Neural cell (in vitro differentiated cells): Measurements from ENCODE around the gene ERBB4. TPM values are rescaled to one million over a fixed set of nuclear protein-coding genes. Genes with fewer than 3 reads are reported as not detected.
A peak's percentile ranks its signal among the peaks of the same experiment; 100 is the strongest.

Experiments
- H2AFZ ChIP-seq: fragments of 200-600, 300-800 bp; sonication (generic), shearing (Covaris generic); 2 replicates; pipeline ENCODE4 v1.6.0; 2014; ENCODE audit warnings: low read depth, mild to moderate bottlenecking, antibody characterized with exemption, low read length, moderate library complexity
- H3F3A ChIP-seq: fragments of 200-600 bp; shearing (Covaris generic); 2 replicates; pipeline ENCODE4 v1.6.1; 2016; ENCODE audit warnings: mild to moderate bottlenecking, moderate library complexity, mixed read lengths, antibody characterized with exemption, low read length; ENCODE audit not compliant: insufficient read depth, poor library complexity, severe bottlenecking
- H3K27ac ChIP-seq: fragments of 200-600, 300-800 bp; sonication (generic), shearing (Covaris generic); 2 replicates; pipeline ENCODE4 v1.5.1; 2014; ENCODE audit warnings: mild to moderate bottlenecking, low read length, moderate library complexity
- H3K27me3 ChIP-seq: fragments of 300-800, 200-600 bp; sonication (generic), shearing (Covaris generic); 2 replicates; pipeline ENCODE4 v1.6.0; 2014; ENCODE audit warnings: mild to moderate bottlenecking, low read depth, low read length, moderate library complexity; ENCODE audit not compliant: insufficient read depth
- H3K36me3 ChIP-seq: fragments of 300-800, 200-600 bp; sonication (generic), shearing (Covaris generic); 2 replicates; pipeline ENCODE4 v1.5.1; 2014; ENCODE audit warnings: mild to moderate bottlenecking, antibody characterized with exemption, low read length, moderate library complexity; ENCODE audit not compliant: insufficient read depth
- H3K4me2 ChIP-seq: fragments of 300-800, 200-600 bp; sonication (generic), shearing (Covaris generic); 2 replicates; pipeline ENCODE4 v1.6.0; 2014; ENCODE audit warnings: mild to moderate bottlenecking, low read length
- H3K4me3 ChIP-seq: fragments of 300-800, 200-600 bp; sonication (generic), shearing (Covaris generic); 2 replicates; pipeline ENCODE4 v1.5.1; 2014; ENCODE audit warnings: mild to moderate bottlenecking, low read length, moderate library complexity
- H3K79me2 ChIP-seq: fragments of 200-600 bp; shearing (Covaris generic); replicated peaks from 2 replicates; pipeline ENCODE4 v1.6.0; 2014; ENCODE audit warnings: mild to moderate bottlenecking, low read length, moderate library complexity; ENCODE audit not compliant: insufficient read depth
- H3K9ac ChIP-seq: fragments of 300-800, 200-600 bp; sonication (generic), shearing (Covaris generic); 2 replicates; pipeline ENCODE4 v1.6.1; 2016; ENCODE audit warnings: mild to moderate bottlenecking, low read length, mixed read lengths
- H3K9me2 ChIP-seq: fragments of 200-600 bp; shearing (Covaris generic); 2 replicates; pipeline ENCODE4 v1.6.1; 2016; ENCODE audit warnings: mild to moderate bottlenecking, low read length, mixed read lengths; ENCODE audit not compliant: insufficient read depth
- H3K9me3 ChIP-seq: fragments of 200-600, 300-800 bp; sonication (generic), shearing (Covaris generic); 2 replicates; pipeline ENCODE4 v1.6.1; 2016; ENCODE audit warnings: mild to moderate bottlenecking, mixed run types, low read length, moderate library complexity, mixed read lengths
- H4K20me1 ChIP-seq: fragments of 200-600 bp; shearing (Covaris generic); 2 replicates; pipeline ENCODE4 v1.6.1; 2016; ENCODE audit warnings: mild to moderate bottlenecking, mixed run types; ENCODE audit not compliant: insufficient read depth
- EP300 ChIP-seq: fragments of 450-650 bp; conservative IDR thresholded peaks from 2 replicates; pipeline ENCODE4 v1.6.1; 2014; ENCODE audit warnings: antibody characterized with exemption, mild to moderate bottlenecking, moderate library complexity; ENCODE audit not compliant: poor library complexity, severe bottlenecking
- EZH2 ChIP-seq: fragments of 200-600, 300-800 bp; shearing (Covaris generic), sonication (generic); IDR thresholded peaks from 2 replicates; pipeline ENCODE4 v1.6.1; 2014; ENCODE audit warnings: antibody characterized with exemption, low read length, borderline replicate concordance, mild to moderate bottlenecking; ENCODE audit not compliant: insufficient read depth, poor library complexity, severe bottlenecking
- MXI1 ChIP-seq: fragments of 450-650 bp; conservative IDR thresholded peaks from 2 replicates; pipeline ENCODE4 v1.6.1; 2014; ENCODE audit warnings: antibody characterized with exemption, mild to moderate bottlenecking; ENCODE audit not compliant: poor library complexity, severe bottlenecking
- POLR2AphosphoS5 ChIP-seq: IDR thresholded peaks from 2 replicates; pipeline ENCODE4 v1.6.1; 2012
- RAD21 ChIP-seq: fragments of 450-650 bp; conservative IDR thresholded peaks from 2 replicates; pipeline ENCODE4 v1.6.1; 2014; ENCODE audit warnings: antibody characterized with exemption, mild to moderate bottlenecking, moderate library complexity
- REST ChIP-seq: IDR thresholded peaks from 2 replicates; pipeline ENCODE4 v1.6.1; 2012; ENCODE audit warnings: borderline replicate concordance
- SMC3 ChIP-seq: fragments of 450-650 bp; conservative IDR thresholded peaks from 2 replicates; pipeline ENCODE4 v1.6.1; 2014; ENCODE audit warnings: antibody characterized with exemption, mild to moderate bottlenecking, moderate library complexity; ENCODE audit not compliant: poor library complexity
- TAF1 ChIP-seq: IDR thresholded peaks from 2 replicates; pipeline ENCODE4 v1.6.1; 2012; ENCODE audit warnings: low read depth
- polyA plus RNA-seq: library from polyadenylated mRNA; depleted of rRNA; stranded (reverse); fragments of >200 nt; gene quantifications from 2 replicates; pipeline ENCODE4 v1.2.3, GENCODE V29; 2014
- TF ChIP-seq, protein P1 (sequence below): fragments of 450-650 bp; IDR thresholded peaks from 2 replicates; pipeline ENCODE4 v1.5.1; 2014; ENCODE audit warnings: antibody characterized with exemption, mild to moderate bottlenecking, moderate library complexity; ENCODE audit not compliant: poor library complexity, severe bottlenecking

ERBB4 gene
- polyA plus RNA-seq, 1 donor from 2014 or later = 0.69 TPM

GRCh38 chr2:211709389-211709788 is 829.2 kb downstream of the ERBB4 start:
- TF ChIP-seq EP300 (no peak), RAD21 (no peak), MXI1 (no peak), EZH2 (no peak), SMC3 (no peak), REST (no peak), TAF1 (no peak), POLR2AphosphoS5 (no peak)
- TF ChIP-seq, protein P1, sequence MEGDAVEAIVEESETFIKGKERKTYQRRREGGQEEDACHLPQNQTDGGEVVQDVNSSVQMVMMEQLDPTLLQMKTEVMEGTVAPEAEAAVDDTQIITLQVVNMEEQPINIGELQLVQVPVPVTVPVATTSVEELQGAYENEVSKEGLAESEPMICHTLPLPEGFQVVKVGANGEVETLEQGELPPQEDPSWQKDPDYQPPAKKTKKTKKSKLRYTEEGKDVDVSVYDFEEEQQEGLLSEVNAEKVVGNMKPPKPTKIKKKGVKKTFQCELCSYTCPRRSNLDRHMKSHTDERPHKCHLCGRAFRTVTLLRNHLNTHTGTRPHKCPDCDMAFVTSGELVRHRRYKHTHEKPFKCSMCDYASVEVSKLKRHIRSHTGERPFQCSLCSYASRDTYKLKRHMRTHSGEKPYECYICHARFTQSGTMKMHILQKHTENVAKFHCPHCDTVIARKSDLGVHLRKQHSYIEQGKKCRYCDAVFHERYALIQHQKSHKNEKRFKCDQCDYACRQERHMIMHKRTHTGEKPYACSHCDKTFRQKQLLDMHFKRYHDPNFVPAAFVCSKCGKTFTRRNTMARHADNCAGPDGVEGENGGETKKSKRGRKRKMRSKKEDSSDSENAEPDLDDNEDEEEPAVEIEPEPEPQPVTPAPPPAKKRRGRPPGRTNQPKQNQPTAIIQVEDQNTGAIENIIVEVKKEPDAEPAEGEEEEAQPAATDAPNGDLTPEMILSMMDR = no peak
- H3K79me2 ChIP-seq = no peaks in the 10 kb centered on the region
- no peaks in the 10 kb centered on the region for H3K9me3 ChIP-seq
- no peak overlapping the region for H3K9ac ChIP-seq
- no peak overlapping the region for H3K4me3 ChIP-seq
- H3F3A ChIP-seq = no peaks in the 10 kb centered on the region
- no peak overlapping the region for H3K27ac ChIP-seq
- H2AFZ ChIP-seq = no peak overlapping the region
- no peaks in the 10 kb centered on the region for H3K27me3 ChIP-seq
- H3K36me3 ChIP-seq = no peaks in the 10 kb centered on the region
- H3K4me2 ChIP-seq = no peak overlapping the region
- no peaks in the 10 kb centered on the region for H4K20me1 ChIP-seq
- H3K9me2 ChIP-seq = no peaks in the 10 kb centered on the region

DNA sequence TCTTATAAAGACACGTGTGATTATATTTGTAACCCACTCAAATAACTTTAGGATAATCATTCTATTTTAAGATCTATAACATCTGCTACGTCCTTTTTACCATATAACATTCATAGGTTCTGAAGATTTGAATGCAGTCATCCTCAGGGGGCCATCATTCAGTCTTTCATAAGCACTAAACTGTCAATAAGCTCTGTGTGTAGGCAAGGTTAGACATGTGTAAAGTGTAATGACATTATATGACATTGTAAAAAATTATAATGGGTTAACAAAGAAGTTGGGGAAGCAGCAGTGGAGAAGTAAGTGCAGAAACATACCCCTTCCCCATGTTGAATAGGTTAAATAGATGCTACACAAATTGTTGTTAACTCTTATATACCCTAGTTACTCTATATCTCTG is 845.9 kb downstream of the ERBB4 start:
- Histone ChIP-seq H2AFZ (no peak overlapping the region), H3F3A (peaks cover 3% of the 10 kb centered on the region), H4K20me1 (no peaks in the 10 kb centered on the region), H3K9me3 (no peaks in the 10 kb centered on the region), H3K4me2 (no peak overlapping the region), H3K79me2 (no peaks in the 10 kb centered on the region), H3K27ac (peak overlapping the region; percentile 21), H3K4me3 (peak overlapping the region; percentile 20), H3K9me2 (no peaks in the 10 kb centered on the region), H3K36me3 (no peaks in the 10 kb centered on the region), H3K27me3 (no peaks in the 10 kb centered on the region), H3K9ac (no peak overlapping the region)
- no peak for TF ChIP-seq TAF1
- TF ChIP-seq POLR2AphosphoS5 = peak; percentile 80
- TF ChIP-seq EP300 = peak; percentile 93

DNA sequence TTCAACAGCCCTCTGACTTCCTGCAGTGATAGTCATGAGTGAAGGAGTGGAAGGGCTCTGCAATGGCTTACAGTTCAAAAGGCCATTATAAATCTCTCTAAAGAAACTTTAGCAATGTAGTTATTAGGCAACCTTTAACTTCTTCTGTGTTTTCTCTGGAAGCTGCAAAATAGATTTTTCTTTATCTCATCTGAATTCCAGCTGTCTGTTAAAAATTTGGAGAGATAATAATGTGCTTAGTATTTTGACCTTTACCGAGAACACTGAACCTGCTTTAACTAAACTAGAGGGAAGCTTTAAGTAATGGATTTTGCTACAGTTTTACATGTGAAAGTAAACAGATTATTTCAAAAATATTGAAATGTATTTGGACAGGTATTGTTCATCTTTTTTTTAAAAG is 847.9 kb downstream of the ERBB4 start:
- H3K4me2 ChIP-seq = no peak overlapping the region
- no peak for TF ChIP-seq REST
- no peak for TF ChIP-seq TAF1
- no peak for TF ChIP-seq SMC3
- TF ChIP-seq, protein P1 = no peak
- TF ChIP-seq POLR2AphosphoS5 = no peak
- TF ChIP-seq MXI1 = no peak
- no peak for TF ChIP-seq EP300
- no peak for TF ChIP-seq EZH2
- no peak for TF ChIP-seq RAD21
- H3K36me3 ChIP-seq = no peaks in the 10 kb centered on the region
- H3K9me3 ChIP-seq = no peaks in the 10 kb centered on the region
- H3K27ac ChIP-seq = no peak overlapping the region
- H3K27me3 ChIP-seq = no peaks in the 10 kb centered on the region
- no peaks in the 10 kb centered on the region for H3K9me2 ChIP-seq
- no peak overlapping the region for H3K4me3 ChIP-seq
- no peaks in the 10 kb centered on the region for H4K20me1 ChIP-seq
- no peak overlapping the region for H2AFZ ChIP-seq
- H3K79me2 ChIP-seq = no peaks in the 10 kb centered on the region
- H3K9ac ChIP-seq = no peak overlapping the region
- peaks cover 3% of the 10 kb centered on the region for H3F3A ChIP-seq
